Thyroid gland (tissue), 4 donors: ENCODE measurements around the gene KDSR.

Source experiments
- CTCF ChIP-seq, 6 experiments: fragments of 200-600 bp in 3 of 6; fragments of 450-650 bp in 3 of 6; sonication (generic) in 3 of 6; IDR thresholded peaks; one replicate each; pipeline ENCODE4 v1.5.1; 2016 to 2019; ENCODE audit warnings: antibody characterized with exemption in 6 of 6, mild to moderate bottlenecking in 2 of 6, inconsistent platforms in 1 of 6, moderate library complexity in 1 of 6
- POLR2A ChIP-seq, 2 donors: fragments of 450-650 bp; IDR thresholded peaks; one replicate each; pipeline ENCODE4 v1.6.1; 2017; ENCODE audit warnings: antibody characterized with exemption in 2 of 2, mild to moderate bottlenecking in 2 of 2, moderate library complexity in 1 of 2

GRCh38 chr18:63303547-63303946, 63.5 kb downstream of the KDSR start:
- TF ChIP-seq CTCF (IDR thresholded peaks at IDR 0.05) (no peak), POLR2A (IDR thresholded peaks at IDR 0.05) (no peak)
